Hepatocyte (in vitro differentiated cells): ENCODE data around the gene DLK2.

Experiments
- CTCF ChIP-seq: fragments of 200-600 bp; sonication (generic); IDR thresholded peaks from 2 replicates; pipeline ENCODE4 v1.5.1; 2016; ENCODE audit warnings: antibody characterized with exemption, mild to moderate bottlenecking; ENCODE audit not compliant: poor library complexity
- EZH2 ChIP-seq: fragments of 200-600 bp; sonication (generic); IDR thresholded peaks from 2 replicates; pipeline ENCODE4 v1.6.1; 2016; ENCODE audit warnings: antibody characterized with exemption, mild to moderate bottlenecking, borderline replicate concordance
- EZH2phosphoT487 ChIP-seq: fragments of 200-600 bp; sonication (generic); IDR thresholded peaks from one replicate; pipeline ENCODE4 v1.6.1; 2018; ENCODE audit warnings: antibody characterized with exemption, mild to moderate bottlenecking, low read depth, moderate library complexity; ENCODE audit not compliant: unreplicated experiment, severe bottlenecking

- TF ChIP-seq CTCF (no peak), EZH2 (no peak), EZH2phosphoT487 (no peak)
Measured at GRCh38 chr6:43465948-43466347, 10.6 kb upstream of the DLK2 start.
